ENCODE results near the gene RSPRY1.

GRCh38 chr16:57145046-57146021 is 40.8 kb upstream of the RSPRY1 start:
- TF ChIP-seq CTCF (IDR thresholded peaks at IDR 0.05) (no peak), POLR2A (IDR thresholded peaks at IDR 0.05) (no peak)

Data from adrenal gland (tissue), 5 donors.